ENCODE data around the gene RNH1. TPM values are rescaled to one million over a fixed set of nuclear protein-coding genes. Genes with fewer than 3 reads are reported as not detected.

RNH1 gene
- total RNA-seq, 4 donors from 2014 or later = 243 to 354 (median 264) TPM

- no peak overlapping the region for H3K27ac ChIP-seq
- no peaks in the 10 kb centered on the region for H3K9me3 ChIP-seq
- no peak for TF ChIP-seq EP300 (IDR thresholded peaks at IDR 0.05)
- no peak for TF ChIP-seq POLR2A (IDR thresholded peaks at IDR 0.05)
- TF ChIP-seq POLR2AphosphoS5 (IDR thresholded peaks at IDR 0.05) = no peak
- TF ChIP-seq CTCF (IDR thresholded peaks at IDR 0.05) = no peak
- 89 to 95% methylated on average over 4 to 15 of the region's 24 CpGs for WGBS, 2 donors (ENCODE audit: low coverage in 1 of 2)
- peaks cover 0 to 15% (median 0%) of the 10 kb centered on the region in 3 donors for H3K4me1 ChIP-seq
- ATAC-seq = no peak
- H3K27me3 ChIP-seq = no peaks in the 10 kb centered on the region
- H3K36me3 ChIP-seq = peaks cover 0 to 64% of the 10 kb centered on the region in 2 donors
- H3K4me3 ChIP-seq = no peak overlapping the region
Observed at GRCh38 chr11:464316-464715, 42.7 kb downstream of the RNH1 start.

- H3K27ac ChIP-seq = no peak overlapping the region
- ATAC-seq = no peak
- H3K9me3 ChIP-seq = no peaks in the 10 kb centered on the region
- no CpG with 5 or more reads among the region's 16 CpGs for WGBS, 2 donors (ENCODE audit: low coverage in 1 of 2)
- no peak overlapping the region for H3K4me3 ChIP-seq
- H3K4me1 ChIP-seq = no peaks in the 10 kb centered on the region
- peaks cover 0 to 69% of the 10 kb centered on the region in 2 donors for H3K36me3 ChIP-seq
- TF ChIP-seq POLR2AphosphoS5 (IDR thresholded peaks at IDR 0.05) (no peak), POLR2A (IDR thresholded peaks at IDR 0.05) (no peak), EP300 (IDR thresholded peaks at IDR 0.05) (no peak), CTCF (IDR thresholded peaks at IDR 0.05) (no peak)
- H3K27me3 ChIP-seq = no peaks in the 10 kb centered on the region
Observed at GRCh38 chr11:462107-462890, 44.7 kb downstream of the RNH1 start.

GRCh38 chr11:461626-462025 is 45.4 kb downstream of the RNH1 start:
- Histone ChIP-seq H3K27me3 (no peaks in the 10 kb centered on the region), H3K9me3 (no peaks in the 10 kb centered on the region), H3K4me3 (no peak overlapping the region), H3K36me3 (peaks cover 0 to 70% of the 10 kb centered on the region in 2 donors), H3K27ac (no peak overlapping the region), H3K4me1 (no peaks in the 10 kb centered on the region)
- WGBS, 2 donors (ENCODE audit: low coverage in 1 of 2) = no CpG with 5 or more reads among the region's 9 CpGs
- ATAC-seq = no peak
- TF ChIP-seq POLR2A (IDR thresholded peaks at IDR 0.05) (no peak), POLR2AphosphoS5 (IDR thresholded peaks at IDR 0.05) (no peak), EP300 (IDR thresholded peaks at IDR 0.05) (no peak), CTCF (IDR thresholded peaks at IDR 0.05) (no peak)

- Histone ChIP-seq H3K36me3 (peaks cover 0 to 71% of the 10 kb centered on the region in 2 donors), H3K27ac (no peak overlapping the region), H3K9me3 (no peaks in the 10 kb centered on the region), H3K4me1 (no peaks in the 10 kb centered on the region), H3K27me3 (no peaks in the 10 kb centered on the region), H3K4me3 (no peak overlapping the region)
- no peak for ATAC-seq
- 80 to 100% methylated on average over 1 of the region's 41 CpGs for WGBS, 2 donors (ENCODE audit: low coverage in 1 of 2)
- TF ChIP-seq POLR2AphosphoS5 (IDR thresholded peaks at IDR 0.05) (no peak), CTCF (IDR thresholded peaks at IDR 0.05) (no peak), EP300 (IDR thresholded peaks at IDR 0.05) (no peak), POLR2A (IDR thresholded peaks at IDR 0.05) (no peak)
Observed at GRCh38 chr11:460331-461199, 46.5 kb downstream of the RNH1 start.
